H1 (cell line): ENCODE data around the gene PRLHR. TPM values are rescaled to one million over a fixed set of nuclear protein-coding genes. Genes with fewer than 3 reads are reported as not detected.

ENCODE experiments used
- BCL11A ChIP-seq, 2 experiments: IDR thresholded peaks; one replicate each; pipeline ENCODE4 v1.6.1; 2011; ENCODE audit warnings: low read depth in 2 of 2, low read length in 2 of 2, mild to moderate bottlenecking in 2 of 2
- CHD2 ChIP-seq: IDR thresholded peaks from 2 replicates; pipeline ENCODE4 v1.6.1; 2012; ENCODE audit warnings: low read length, improper control_type of control experiment
- CHD7 ChIP-seq: fragments of 300-600 bp; sonication (generic); IDR thresholded peaks from 2 replicates; pipeline ENCODE4 v1.7.1; 2012; ENCODE audit warnings: low read length, moderate library complexity, mild to moderate bottlenecking, inconsistent platforms; ENCODE audit not compliant: insufficient replicate concordance
- KDM4A ChIP-seq: IDR thresholded peaks from one replicate; pipeline ENCODE4 v1.7.1; 2012; ENCODE audit warnings: low read depth, mild to moderate bottlenecking, moderate library complexity, low read length, inconsistent platforms; ENCODE audit not compliant: severe bottlenecking
- MAFK ChIP-seq: IDR thresholded peaks from 2 replicates; pipeline ENCODE4 v1.6.1; 2012; ENCODE audit warnings: low read depth, mild to moderate bottlenecking, improper control_type of control experiment, low read length
- RXRA ChIP-seq: IDR thresholded peaks from 2 replicates; pipeline ENCODE4 v1.6.1; 2011; ENCODE audit warnings: low read depth, mild to moderate bottlenecking, low read length, moderate library complexity; ENCODE audit not compliant: insufficient read depth
- polyA plus RNA-seq, 7 experiments: library from polyadenylated mRNA; depleted of rRNA in 3 of 7; stranded (reverse) in 5 of 7; unstranded in 2 of 7; fragments of >200 nt in 5 of 7; fragments of 200-250 nt in 2 of 7; gene quantifications; 1 replicate in 5 of 7; 2 replicates in 1 of 7; 4 replicates in 1 of 7; pipeline versions ENCODE4 v1.2.1 to v1.2.3, GENCODE V29; 2011 to 2013; ENCODE audit warnings: missing spikeins in 2 of 7, mixed read lengths in 2 of 7
- total RNA-seq: library from RNA; stranded (reverse); fragmentation: NEBNext Ultra II Directional; extraction: Animal tissue kit (Norgen Biotek cat#: 25700); gene quantifications from 2 replicates; pipeline ENCODE4 v1.2.1, GENCODE V29; 2021
- TF ChIP-seq, protein P1 (sequence below): IDR thresholded peaks from 2 replicates; pipeline ENCODE4 v1.6.1; 2012; ENCODE audit warnings: low read length, inconsistent platforms
- TF ChIP-seq, protein P2 (sequence below): IDR thresholded peaks from 2 replicates; pipeline ENCODE4 v1.6.1; 2012; ENCODE audit warnings: inconsistent platforms

Gene PRLHR
- total and polyA plus RNA-seq, 2 of the 8 experiments (the other 6 are each of a cell fraction or from before 2014, with no cell fraction given), result not detected

- no peak for TF ChIP-seq CHD7
- no peak for TF ChIP-seq MAFK
- peak; percentile 44 for TF ChIP-seq KDM4A
- TF ChIP-seq, protein P1, sequence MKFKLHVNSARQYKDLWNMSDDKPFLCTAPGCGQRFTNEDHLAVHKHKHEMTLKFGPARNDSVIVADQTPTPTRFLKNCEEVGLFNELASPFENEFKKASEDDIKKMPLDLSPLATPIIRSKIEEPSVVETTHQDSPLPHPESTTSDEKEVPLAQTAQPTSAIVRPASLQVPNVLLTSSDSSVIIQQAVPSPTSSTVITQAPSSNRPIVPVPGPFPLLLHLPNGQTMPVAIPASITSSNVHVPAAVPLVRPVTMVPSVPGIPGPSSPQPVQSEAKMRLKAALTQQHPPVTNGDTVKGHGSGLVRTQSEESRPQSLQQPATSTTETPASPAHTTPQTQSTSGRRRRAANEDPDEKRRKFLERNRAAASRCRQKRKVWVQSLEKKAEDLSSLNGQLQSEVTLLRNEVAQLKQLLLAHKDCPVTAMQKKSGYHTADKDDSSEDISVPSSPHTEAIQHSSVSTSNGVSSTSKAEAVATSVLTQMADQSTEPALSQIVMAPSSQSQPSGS, result no peak
- no peak for TF ChIP-seq RXRA
- TF ChIP-seq, protein P2, sequence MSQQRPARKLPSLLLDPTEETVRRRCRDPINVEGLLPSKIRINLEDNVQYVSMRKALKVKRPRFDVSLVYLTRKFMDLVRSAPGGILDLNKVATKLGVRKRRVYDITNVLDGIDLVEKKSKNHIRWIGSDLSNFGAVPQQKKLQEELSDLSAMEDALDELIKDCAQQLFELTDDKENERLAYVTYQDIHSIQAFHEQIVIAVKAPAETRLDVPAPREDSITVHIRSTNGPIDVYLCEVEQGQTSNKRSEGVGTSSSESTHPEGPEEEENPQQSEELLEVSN, result peak; percentile 97
- TF ChIP-seq BCL11A (IDR thresholded peaks at IDR 0.05; ENCODE audit: low read depth in 2 of 2, low read length in 2 of 2), result no peak
- TF ChIP-seq CHD2, result no peak
Observed at GRCh38 chr10:118594392-118595063, 920 bp downstream of the PRLHR start (continued).
